Activated naive CD4-positive, alpha-beta T cell treated with anti-CD3 and anti-CD28 coated beads for 36 hours (primary cell): ENCODE results near the gene TRAF7. TPM values are rescaled to one million over a fixed set of nuclear protein-coding genes. Genes with fewer than 3 reads are reported as not detected.

ENCODE experiments used
- CTCF ChIA-PET: fragments of 350-600 bp; sonication (Branson Sonifier 250); formaldehyde crosslinking; loops from one replicate; lab custom pipeline; 2021; ENCODE audit warnings: antibody characterized with exemption; lab: Charles Lee
- DNase-seq: peaks from one replicate; pipeline ENCODE4 v3.0.0-alpha.2; 2020
- H3K27ac Mint-ChIP-seq: one replicate; pipeline ENCODE4 v1.8.0; 2021; ENCODE audit warnings: mild to moderate bottlenecking, mixed read lengths
- H3K27me3 Mint-ChIP-seq: one replicate; pipeline ENCODE4 v1.8.0; 2021; ENCODE audit warnings: low read depth, mixed read lengths
- H3K36me3 Mint-ChIP-seq: one replicate; pipeline ENCODE4 v1.8.0; 2021; ENCODE audit warnings: low read depth, mixed read lengths
- H3K4me1 Mint-ChIP-seq: one replicate; pipeline ENCODE4 v1.8.0; 2021; ENCODE audit warnings: low read depth, mixed read lengths
- H3K4me3 Mint-ChIP-seq: one replicate; pipeline ENCODE4 v1.8.0; 2021; ENCODE audit warnings: mild to moderate bottlenecking, moderate library complexity, mixed read lengths
- H3K9me3 Mint-ChIP-seq: one replicate; pipeline ENCODE4 v1.8.0; 2021; ENCODE audit warnings: mixed read lengths
- intact Hi-C: fragments of 100-400 bp; cut with micrococcal nuclease; formaldehyde crosslinking; loops from one replicate; pipeline ENCODE4 v1.15.1; 2023
- total RNA-seq, 2 experiments: library from RNA; stranded (reverse); gene quantifications; one replicate each; pipeline ENCODE4 v1.2.3, GENCODE V29; 2021

The TRAF7 gene
- total RNA-seq, 2 experiments from 2014 or later: 102 to 104 TPM

- Mint-ChIP-seq H3K27me3 (no peaks in the 10 kb centered on the region), H3K27ac (no peak overlapping the region), H3K4me1 (peaks cover 3% of the 10 kb centered on the region), H3K9me3 (no peaks in the 10 kb centered on the region), H3K4me3 (no peak overlapping the region), H3K36me3 (peaks cover 6% of the 10 kb centered on the region)
- CTCF ChIA-PET: no interaction called here
- intact Hi-C loops: no loop called here
- DNase-seq: no peak
These were observed 10.9 kb downstream of the TRAF7 start for GRCh38 chr16:2166263-2167067.

GRCh38 chr16:2167068-2167638, 11.6 kb downstream of the TRAF7 start:
- peaks cover under 1% of the 10 kb centered on the region for H3K4me1 Mint-ChIP-seq
- intact Hi-C loops: no loop called here
- CTCF ChIA-PET: no interaction called here
- H3K27ac Mint-ChIP-seq: no peak overlapping the region
- no peaks in the 10 kb centered on the region for H3K27me3 Mint-ChIP-seq
- H3K9me3 Mint-ChIP-seq: no peaks in the 10 kb centered on the region
- peaks cover 6% of the 10 kb centered on the region for H3K36me3 Mint-ChIP-seq
- no peak for DNase-seq
- no peak overlapping the region for H3K4me3 Mint-ChIP-seq

GRCh38 chr16:2170080-2170479, 14.5 kb downstream of the TRAF7 start:
- Mint-ChIP-seq H3K36me3 (peaks cover 16% of the 10 kb centered on the region), H3K9me3 (no peaks in the 10 kb centered on the region), H3K27ac (no peak overlapping the region), H3K4me1 (no peaks in the 10 kb centered on the region), H3K27me3 (no peaks in the 10 kb centered on the region), H3K4me3 (no peak overlapping the region)
- CTCF ChIA-PET: no interaction called here
- DNase-seq: no peak
- intact Hi-C loops: no loop called here

- DNase-seq: no peak
- Mint-ChIP-seq H3K27ac (no peak overlapping the region), H3K36me3 (peaks cover 16% of the 10 kb centered on the region), H3K9me3 (no peaks in the 10 kb centered on the region), H3K4me1 (no peaks in the 10 kb centered on the region), H3K4me3 (no peak overlapping the region), H3K27me3 (no peaks in the 10 kb centered on the region)
- intact Hi-C loops: no loop called here
- CTCF ChIA-PET: no interaction called here
These were observed 15.2 kb downstream of the TRAF7 start for GRCh38 chr16:2170587-2171435.

- intact Hi-C loops: no loop called here
These were observed 16.1 kb downstream of the TRAF7 start for GRCh38 chr16:2171601-2172178.

GRCh38 chr16:2172688-2173335, 17.2 kb downstream of the TRAF7 start:
- no peaks in the 10 kb centered on the region for H3K9me3 Mint-ChIP-seq
- peaks cover 15% of the 10 kb centered on the region for H3K36me3 Mint-ChIP-seq
- H3K4me3 Mint-ChIP-seq: no peak overlapping the region
- H3K4me1 Mint-ChIP-seq: no peaks in the 10 kb centered on the region
- CTCF ChIA-PET: no interaction called here
- intact Hi-C loops: no loop called here
- no peaks in the 10 kb centered on the region for H3K27me3 Mint-ChIP-seq
- no peak overlapping the region for H3K27ac Mint-ChIP-seq
- DNase-seq: no peak

More at GRCh38 chr16:2171601-2172178, 16.1 kb downstream of the TRAF7 start:
- H3K4me3 Mint-ChIP-seq: no peak overlapping the region
- peaks cover 13% of the 10 kb centered on the region for H3K36me3 Mint-ChIP-seq
- no peak for DNase-seq
- H3K4me1 Mint-ChIP-seq: no peaks in the 10 kb centered on the region
- no peaks in the 10 kb centered on the region for H3K9me3 Mint-ChIP-seq
- CTCF ChIA-PET: no interaction called here
- H3K27me3 Mint-ChIP-seq: no peaks in the 10 kb centered on the region
- H3K27ac Mint-ChIP-seq: no peak overlapping the region

GRCh38 chr16:2173366-2173765, 17.8 kb downstream of the TRAF7 start:
- no peaks in the 10 kb centered on the region for H3K27me3 Mint-ChIP-seq
- CTCF ChIA-PET: no interaction called here
- no peaks in the 10 kb centered on the region for H3K9me3 Mint-ChIP-seq
- no peak overlapping the region for H3K27ac Mint-ChIP-seq
- intact Hi-C loops: no loop called here
- H3K36me3 Mint-ChIP-seq: peaks cover 15% of the 10 kb centered on the region
- no peak for DNase-seq
- H3K4me1 Mint-ChIP-seq: no peaks in the 10 kb centered on the region
- H3K4me3 Mint-ChIP-seq: no peak overlapping the region

GRCh38 chr16:2173916-2174315, 18.3 kb downstream of the TRAF7 start:
- Mint-ChIP-seq H3K4me3 (no peak overlapping the region), H3K9me3 (no peaks in the 10 kb centered on the region), H3K4me1 (no peaks in the 10 kb centered on the region), H3K27me3 (no peaks in the 10 kb centered on the region), H3K36me3 (peaks cover 15% of the 10 kb centered on the region), H3K27ac (no peak overlapping the region)
- DNase-seq: no peak
- CTCF ChIA-PET: no interaction called here
- intact Hi-C loops: no loop called here

- Mint-ChIP-seq H3K36me3 (peaks cover 15% of the 10 kb centered on the region), H3K27me3 (no peaks in the 10 kb centered on the region), H3K9me3 (no peaks in the 10 kb centered on the region), H3K27ac (no peak overlapping the region), H3K4me3 (no peak overlapping the region), H3K4me1 (no peaks in the 10 kb centered on the region)
- CTCF ChIA-PET: no interaction called here
- intact Hi-C loops: no loop called here
- no peak for DNase-seq
These were observed 19.0 kb downstream of the TRAF7 start for GRCh38 chr16:2174396-2175131.

- no peak overlapping the region for H3K27ac Mint-ChIP-seq
- no peaks in the 10 kb centered on the region for H3K4me1 Mint-ChIP-seq
- CTCF ChIA-PET: no interaction called here
- intact Hi-C loops: no loop called here
- H3K9me3 Mint-ChIP-seq: no peaks in the 10 kb centered on the region
- H3K36me3 Mint-ChIP-seq: peaks cover 15% of the 10 kb centered on the region
- no peak overlapping the region for H3K4me3 Mint-ChIP-seq
- H3K27me3 Mint-ChIP-seq: no peaks in the 10 kb centered on the region
- no peak for DNase-seq
These were observed 19.9 kb downstream of the TRAF7 start for GRCh38 chr16:2175454-2175853.

GRCh38 chr16:2176047-2176446, 20.5 kb downstream of the TRAF7 start:
- Mint-ChIP-seq H3K36me3 (peaks cover 15% of the 10 kb centered on the region), H3K4me3 (no peak overlapping the region), H3K27me3 (no peaks in the 10 kb centered on the region), H3K4me1 (no peaks in the 10 kb centered on the region), H3K27ac (no peak overlapping the region), H3K9me3 (no peaks in the 10 kb centered on the region)
- intact Hi-C loops: no loop called here
- DNase-seq: no peak
- CTCF ChIA-PET: no interaction called here
